ENCODE measurements around the gene PHF24. TPM values are rescaled to one million over a fixed set of nuclear protein-coding genes. Genes with fewer than 3 reads are reported as not detected.

PHF24 gene
- total RNA-seq, 1 donor from 2014 or later, result 0.58 TPM

- H3K27me3 ChIP-seq (ENCODE audit: control insufficient read depth, insufficient read depth, low read length), result no peaks in the 10 kb centered on the region
- H3K36me3 ChIP-seq (ENCODE audit: control insufficient read depth, insufficient read depth, low read length), result no peaks in the 10 kb centered on the region
- TF ChIP-seq CTCF (IDR thresholded peaks at IDR 0.05; ENCODE audit: insufficient read depth, low read length, poor library complexity, severe bottlenecking), result no peak
- no peak overlapping the region for H3K4me3 ChIP-seq (ENCODE audit: low read depth, low read length)
- no peak for DNase-seq (ENCODE audit: low read depth)
Measured at GRCh38 chr9:35027374-35027773, 69.3 kb downstream of the PHF24 start.

- H3K4me3 ChIP-seq (ENCODE audit: low read depth, low read length), result no peak overlapping the region
- TF ChIP-seq CTCF (IDR thresholded peaks at IDR 0.05; ENCODE audit: insufficient read depth, low read length, poor library complexity, severe bottlenecking), result no peak
- no peak for DNase-seq (ENCODE audit: low read depth)
- H3K36me3 ChIP-seq (ENCODE audit: control insufficient read depth, insufficient read depth, low read length), result no peaks in the 10 kb centered on the region
- no peaks in the 10 kb centered on the region for H3K27me3 ChIP-seq (ENCODE audit: control insufficient read depth, insufficient read depth, low read length)
Measured at GRCh38 chr9:35027860-35028259, 69.8 kb downstream of the PHF24 start.

- Histone ChIP-seq H3K27me3 (ENCODE audit: control insufficient read depth, insufficient read depth, low read length) (no peaks in the 10 kb centered on the region), H3K4me3 (ENCODE audit: low read depth, low read length) (no peak overlapping the region), H3K36me3 (ENCODE audit: control insufficient read depth, insufficient read depth, low read length) (no peaks in the 10 kb centered on the region)
- TF ChIP-seq CTCF (IDR thresholded peaks at IDR 0.05; ENCODE audit: insufficient read depth, low read length, poor library complexity, severe bottlenecking), result no peak
- no peak for DNase-seq (ENCODE audit: low read depth)
Measured at GRCh38 chr9:35028341-35028740, 70.3 kb downstream of the PHF24 start.

GRCh38 chr9:35029241-35029640 is 71.2 kb downstream of the PHF24 start:
- no peaks in the 10 kb centered on the region for H3K36me3 ChIP-seq (ENCODE audit: control insufficient read depth, insufficient read depth, low read length)
- no peak for TF ChIP-seq CTCF (IDR thresholded peaks at IDR 0.05; ENCODE audit: insufficient read depth, low read length, poor library complexity, severe bottlenecking)
- DNase-seq (ENCODE audit: low read depth), result no peak
- no peak overlapping the region for H3K4me3 ChIP-seq (ENCODE audit: low read depth, low read length)
- no peaks in the 10 kb centered on the region for H3K27me3 ChIP-seq (ENCODE audit: control insufficient read depth, insufficient read depth, low read length)

GRCh38 chr9:35029852-35030251 is 71.8 kb downstream of the PHF24 start:
- Histone ChIP-seq H3K4me3 (ENCODE audit: low read depth, low read length) (no peak overlapping the region), H3K27me3 (ENCODE audit: control insufficient read depth, insufficient read depth, low read length) (no peaks in the 10 kb centered on the region), H3K36me3 (ENCODE audit: control insufficient read depth, insufficient read depth, low read length) (no peaks in the 10 kb centered on the region)
- DNase-seq (ENCODE audit: low read depth), result no peak
- no peak for TF ChIP-seq CTCF (IDR thresholded peaks at IDR 0.05; ENCODE audit: insufficient read depth, low read length, poor library complexity, severe bottlenecking)

Other genes with a start within 250 kb of the PHF24 start
- gene CCL21, start 248.1 kb upstream of the PHF24 start, total RNA-seq, result not detected in 2 replicates
- gene DNAJB5, start 31.5 kb downstream of the PHF24 start, total RNA-seq, result 24.8 and 25.5 TPM in 2 replicates
- 246 and 250 TPM in 2 replicates for gene VCP, start 114.3 kb downstream of the PHF24 start, total RNA-seq
- gene FANCG, start 121.7 kb downstream of the PHF24 start, total RNA-seq, result 16.7 and 22.3 TPM in 2 replicates
- gene PIGO, start 138.3 kb downstream of the PHF24 start, total RNA-seq, result 21.1 and 27.8 TPM in 2 replicates
- 227 and 264 TPM in 2 replicates for gene STOML2, start 144.8 kb downstream of the PHF24 start, total RNA-seq
- 37.1 and 41.6 TPM in 2 replicates for gene ATOSB, start 157.6 kb downstream of the PHF24 start, total RNA-seq
- gene UNC13B, start 203.7 kb downstream of the PHF24 start, total RNA-seq, result 30.0 and 30.1 TPM in 2 replicates